Measurements from ENCODE around the gene KDELR1. TPM values are rescaled to one million over a fixed set of nuclear protein-coding genes. Genes with fewer than 3 reads are reported as not detected.

The KDELR1 gene
- total and polyA plus RNA-seq, 2 of the 13 experiments (the other 11 are each of a cell fraction or from before 2014, with no cell fraction given) = 134 to 185 TPM

DNA sequence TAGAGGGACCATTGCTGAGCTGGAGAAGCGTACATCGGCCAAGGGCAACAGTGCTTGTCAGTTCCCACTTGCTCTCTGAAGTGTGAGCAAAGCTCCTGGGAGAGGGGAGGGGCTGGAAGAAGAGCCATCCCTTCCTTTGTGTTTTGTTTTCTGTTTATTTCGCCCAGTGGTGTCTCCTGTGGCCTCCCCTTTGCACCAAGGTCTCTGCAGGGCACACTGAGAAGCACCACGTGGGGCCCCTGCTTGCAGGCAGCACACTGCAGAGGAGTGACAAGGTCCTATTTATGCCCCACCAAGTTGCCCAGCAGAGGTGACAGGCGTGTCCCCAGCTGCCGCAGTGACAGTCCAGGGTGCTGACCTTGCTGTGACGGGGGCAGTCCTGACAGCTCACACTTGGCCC, 26.1 kb upstream of the KDELR1 start (continued):
- TF ChIP-seq REXO4 (CRISPR knock-in tag; IDR thresholded peaks at IDR 0.05; ENCODE audit: borderline replicate concordance) (no peak), ZFP62 (CRISPR knock-in tag; IDR thresholded peaks at IDR 0.05) (no peak), MEIS2 (CRISPR knock-in tag; IDR thresholded peaks at IDR 0.05) (no peak), NR2F6 (IDR thresholded peaks at IDR 0.05) (no peak), NR2F6 (CRISPR knock-in tag; IDR thresholded peaks at IDR 0.05) (peak; percentile 65), MIER2 (CRISPR knock-in tag; IDR thresholded peaks at IDR 0.05) (0 out of 2 replicates have a peak, but pooled peaks have one; percentile 48), SALL1 (CRISPR knock-in tag; IDR thresholded peaks at IDR 0.05) (peak; percentile 31; the same call in 1 of the 2 replicates), ZNF652 (CRISPR knock-in tag; IDR thresholded peaks at IDR 0.05; ENCODE audit: borderline replicate concordance, low read depth) (no peak), SRSF4 (IDR thresholded peaks at IDR 0.05; ENCODE audit: low read depth, low read length, poor library complexity, severe bottlenecking) (no peak), XBP1 (CRISPR knock-in tag; IDR thresholded peaks at IDR 0.05) (no peak), TGIF2 (CRISPR knock-in tag; IDR thresholded peaks at IDR 0.05) (peak; percentile 80; the same call in 1 of the 2 replicates), ARNTL (CRISPR knock-in tag; IDR thresholded peaks at IDR 0.05) (no peak), ZNF274 (CRISPR knock-in tag; IDR thresholded peaks at IDR 0.05) (no peak), POLR2AphosphoS2 (IDR thresholded peaks at IDR 0.05; ENCODE audit: low read depth, low read length) (no peak)
- TF ChIP-seq, protein P1, sequence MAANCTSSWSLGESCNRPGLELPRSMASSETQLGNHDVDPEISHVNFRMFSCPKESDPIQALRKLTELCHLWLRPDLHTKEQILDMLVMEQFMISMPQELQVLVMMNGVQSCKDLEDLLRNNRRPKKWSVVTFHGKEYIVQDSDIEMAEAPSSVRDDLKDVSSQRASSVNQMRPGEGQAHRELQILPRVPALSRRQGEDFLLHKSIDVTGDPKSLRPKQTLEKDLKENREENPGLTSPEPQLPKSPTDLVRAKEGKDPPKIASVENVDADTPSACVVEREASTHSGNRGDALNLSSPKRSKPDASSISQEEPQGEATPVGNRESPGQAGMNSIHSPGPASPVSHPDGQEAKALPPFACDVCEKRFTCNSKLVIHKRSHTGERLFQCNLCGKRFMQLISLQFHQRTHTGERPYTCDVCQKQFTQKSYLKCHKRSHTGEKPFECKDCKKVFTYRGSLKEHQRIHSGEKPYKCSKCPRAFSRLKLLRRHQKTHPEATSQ (CRISPR knock-in tag; IDR thresholded peaks at IDR 0.05; ENCODE audit: borderline replicate concordance) = no peak
- TF ChIP-seq, protein P2, sequence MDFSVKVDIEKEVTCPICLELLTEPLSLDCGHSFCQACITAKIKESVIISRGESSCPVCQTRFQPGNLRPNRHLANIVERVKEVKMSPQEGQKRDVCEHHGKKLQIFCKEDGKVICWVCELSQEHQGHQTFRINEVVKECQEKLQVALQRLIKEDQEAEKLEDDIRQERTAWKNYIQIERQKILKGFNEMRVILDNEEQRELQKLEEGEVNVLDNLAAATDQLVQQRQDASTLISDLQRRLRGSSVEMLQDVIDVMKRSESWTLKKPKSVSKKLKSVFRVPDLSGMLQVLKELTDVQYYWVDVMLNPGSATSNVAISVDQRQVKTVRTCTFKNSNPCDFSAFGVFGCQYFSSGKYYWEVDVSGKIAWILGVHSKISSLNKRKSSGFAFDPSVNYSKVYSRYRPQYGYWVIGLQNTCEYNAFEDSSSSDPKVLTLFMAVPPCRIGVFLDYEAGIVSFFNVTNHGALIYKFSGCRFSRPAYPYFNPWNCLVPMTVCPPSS (IDR thresholded peaks at IDR 0.05) = no peak
- TF ChIP-seq, protein P3, sequence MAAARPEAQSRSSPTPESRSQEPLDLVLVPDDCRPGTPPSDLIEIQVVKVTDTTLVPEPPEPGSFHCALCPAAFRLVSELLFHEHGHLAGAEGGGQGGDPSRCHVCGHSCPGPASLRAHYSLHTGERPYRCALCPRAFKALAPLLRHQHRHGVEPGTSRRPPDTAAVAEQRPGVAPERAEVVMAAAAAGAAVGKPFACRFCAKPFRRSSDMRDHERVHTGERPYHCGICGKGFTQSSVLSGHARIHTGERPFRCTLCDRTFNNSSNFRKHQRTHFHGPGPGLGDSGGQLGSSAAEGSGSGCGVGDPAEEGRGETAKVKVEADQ (CRISPR knock-in tag; IDR thresholded peaks at IDR 0.05; ENCODE audit: borderline replicate concordance) = no peak
- TF ChIP-seq, protein P4, sequence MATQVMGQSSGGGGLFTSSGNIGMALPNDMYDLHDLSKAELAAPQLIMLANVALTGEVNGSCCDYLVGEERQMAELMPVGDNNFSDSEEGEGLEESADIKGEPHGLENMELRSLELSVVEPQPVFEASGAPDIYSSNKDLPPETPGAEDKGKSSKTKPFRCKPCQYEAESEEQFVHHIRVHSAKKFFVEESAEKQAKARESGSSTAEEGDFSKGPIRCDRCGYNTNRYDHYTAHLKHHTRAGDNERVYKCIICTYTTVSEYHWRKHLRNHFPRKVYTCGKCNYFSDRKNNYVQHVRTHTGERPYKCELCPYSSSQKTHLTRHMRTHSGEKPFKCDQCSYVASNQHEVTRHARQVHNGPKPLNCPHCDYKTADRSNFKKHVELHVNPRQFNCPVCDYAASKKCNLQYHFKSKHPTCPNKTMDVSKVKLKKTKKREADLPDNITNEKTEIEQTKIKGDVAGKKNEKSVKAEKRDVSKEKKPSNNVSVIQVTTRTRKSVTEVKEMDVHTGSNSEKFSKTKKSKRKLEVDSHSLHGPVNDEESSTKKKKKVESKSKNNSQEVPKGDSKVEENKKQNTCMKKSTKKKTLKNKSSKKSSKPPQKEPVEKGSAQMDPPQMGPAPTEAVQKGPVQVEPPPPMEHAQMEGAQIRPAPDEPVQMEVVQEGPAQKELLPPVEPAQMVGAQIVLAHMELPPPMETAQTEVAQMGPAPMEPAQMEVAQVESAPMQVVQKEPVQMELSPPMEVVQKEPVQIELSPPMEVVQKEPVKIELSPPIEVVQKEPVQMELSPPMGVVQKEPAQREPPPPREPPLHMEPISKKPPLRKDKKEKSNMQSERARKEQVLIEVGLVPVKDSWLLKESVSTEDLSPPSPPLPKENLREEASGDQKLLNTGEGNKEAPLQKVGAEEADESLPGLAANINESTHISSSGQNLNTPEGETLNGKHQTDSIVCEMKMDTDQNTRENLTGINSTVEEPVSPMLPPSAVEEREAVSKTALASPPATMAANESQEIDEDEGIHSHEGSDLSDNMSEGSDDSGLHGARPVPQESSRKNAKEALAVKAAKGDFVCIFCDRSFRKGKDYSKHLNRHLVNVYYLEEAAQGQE (IDR thresholded peaks at IDR 0.05; ENCODE audit: borderline replicate concordance in 1 of 2, low read depth in 1 of 2, low read length in 2 of 2) = peak; percentile 18 to 77
- TF ChIP-seq, protein P5, sequence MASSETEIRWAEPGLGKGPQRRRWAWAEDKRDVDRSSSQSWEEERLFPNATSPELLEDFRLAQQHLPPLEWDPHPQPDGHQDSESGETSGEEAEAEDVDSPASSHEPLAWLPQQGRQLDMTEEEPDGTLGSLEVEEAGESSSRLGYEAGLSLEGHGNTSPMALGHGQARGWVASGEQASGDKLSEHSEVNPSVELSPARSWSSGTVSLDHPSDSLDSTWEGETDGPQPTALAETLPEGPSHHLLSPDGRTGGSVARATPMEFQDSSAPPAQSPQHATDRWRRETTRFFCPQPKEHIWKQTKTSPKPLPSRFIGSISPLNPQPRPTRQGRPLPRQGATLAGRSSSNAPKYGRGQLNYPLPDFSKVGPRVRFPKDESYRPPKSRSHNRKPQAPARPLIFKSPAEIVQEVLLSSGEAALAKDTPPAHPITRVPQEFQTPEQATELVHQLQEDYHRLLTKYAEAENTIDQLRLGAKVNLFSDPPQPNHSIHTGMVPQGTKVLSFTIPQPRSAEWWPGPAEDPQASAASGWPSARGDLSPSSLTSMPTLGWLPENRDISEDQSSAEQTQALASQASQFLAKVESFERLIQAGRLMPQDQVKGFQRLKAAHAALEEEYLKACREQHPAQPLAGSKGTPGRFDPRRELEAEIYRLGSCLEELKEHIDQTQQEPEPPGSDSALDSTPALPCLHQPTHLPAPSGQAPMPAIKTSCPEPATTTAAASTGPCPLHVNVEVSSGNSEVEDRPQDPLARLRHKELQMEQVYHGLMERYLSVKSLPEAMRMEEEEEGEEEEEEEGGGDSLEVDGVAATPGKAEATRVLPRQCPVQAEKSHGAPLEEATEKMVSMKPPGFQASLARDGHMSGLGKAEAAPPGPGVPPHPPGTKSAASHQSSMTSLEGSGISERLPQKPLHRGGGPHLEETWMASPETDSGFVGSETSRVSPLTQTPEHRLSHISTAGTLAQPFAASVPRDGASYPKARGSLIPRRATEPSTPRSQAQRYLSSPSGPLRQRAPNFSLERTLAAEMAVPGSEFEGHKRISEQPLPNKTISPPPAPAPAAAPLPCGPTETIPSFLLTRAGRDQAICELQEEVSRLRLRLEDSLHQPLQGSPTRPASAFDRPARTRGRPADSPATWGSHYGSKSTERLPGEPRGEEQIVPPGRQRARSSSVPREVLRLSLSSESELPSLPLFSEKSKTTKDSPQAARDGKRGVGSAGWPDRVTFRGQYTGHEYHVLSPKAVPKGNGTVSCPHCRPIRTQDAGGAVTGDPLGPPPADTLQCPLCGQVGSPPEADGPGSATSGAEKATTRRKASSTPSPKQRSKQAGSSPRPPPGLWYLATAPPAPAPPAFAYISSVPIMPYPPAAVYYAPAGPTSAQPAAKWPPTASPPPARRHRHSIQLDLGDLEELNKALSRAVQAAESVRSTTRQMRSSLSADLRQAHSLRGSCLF (CRISPR knock-in tag; IDR thresholded peaks at IDR 0.05; ENCODE audit: borderline replicate concordance) = no peak

All from HepG2 (cell line).